Neural cell (in vitro differentiated cells): ENCODE results near the gene DGKZ. TPM values are rescaled to one million over a fixed set of nuclear protein-coding genes. Genes with fewer than 3 reads are reported as not detected.

ENCODE experiments used
- H2AFZ ChIP-seq: fragments of 200-600, 300-800 bp; sonication (generic), shearing (Covaris generic); 2 replicates; pipeline ENCODE4 v1.6.0; 2014; ENCODE audit warnings: low read depth, mild to moderate bottlenecking, antibody characterized with exemption, low read length, moderate library complexity
- H3F3A ChIP-seq: fragments of 200-600 bp; shearing (Covaris generic); 2 replicates; pipeline ENCODE4 v1.6.1; 2016; ENCODE audit warnings: mild to moderate bottlenecking, moderate library complexity, mixed read lengths, antibody characterized with exemption, low read length; ENCODE audit not compliant: insufficient read depth, poor library complexity, severe bottlenecking
- H3K27ac ChIP-seq: fragments of 200-600, 300-800 bp; sonication (generic), shearing (Covaris generic); 2 replicates; pipeline ENCODE4 v1.5.1; 2014; ENCODE audit warnings: mild to moderate bottlenecking, low read length, moderate library complexity
- H3K27me3 ChIP-seq: fragments of 300-800, 200-600 bp; sonication (generic), shearing (Covaris generic); 2 replicates; pipeline ENCODE4 v1.6.0; 2014; ENCODE audit warnings: mild to moderate bottlenecking, low read depth, low read length, moderate library complexity; ENCODE audit not compliant: insufficient read depth
- H3K36me3 ChIP-seq: fragments of 300-800, 200-600 bp; sonication (generic), shearing (Covaris generic); 2 replicates; pipeline ENCODE4 v1.5.1; 2014; ENCODE audit warnings: mild to moderate bottlenecking, antibody characterized with exemption, low read length, moderate library complexity; ENCODE audit not compliant: insufficient read depth
- H3K4me2 ChIP-seq: fragments of 300-800, 200-600 bp; sonication (generic), shearing (Covaris generic); 2 replicates; pipeline ENCODE4 v1.6.0; 2014; ENCODE audit warnings: mild to moderate bottlenecking, low read length
- H3K4me3 ChIP-seq: fragments of 300-800, 200-600 bp; sonication (generic), shearing (Covaris generic); 2 replicates; pipeline ENCODE4 v1.5.1; 2014; ENCODE audit warnings: mild to moderate bottlenecking, low read length, moderate library complexity
- H3K79me2 ChIP-seq: fragments of 200-600 bp; shearing (Covaris generic); replicated peaks from 2 replicates; pipeline ENCODE4 v1.6.0; 2014; ENCODE audit warnings: mild to moderate bottlenecking, low read length, moderate library complexity; ENCODE audit not compliant: insufficient read depth
- H3K9ac ChIP-seq: fragments of 300-800, 200-600 bp; sonication (generic), shearing (Covaris generic); 2 replicates; pipeline ENCODE4 v1.6.1; 2016; ENCODE audit warnings: mild to moderate bottlenecking, low read length, mixed read lengths
- H3K9me2 ChIP-seq: fragments of 200-600 bp; shearing (Covaris generic); 2 replicates; pipeline ENCODE4 v1.6.1; 2016; ENCODE audit warnings: mild to moderate bottlenecking, low read length, mixed read lengths; ENCODE audit not compliant: insufficient read depth
- H3K9me3 ChIP-seq: fragments of 200-600, 300-800 bp; sonication (generic), shearing (Covaris generic); 2 replicates; pipeline ENCODE4 v1.6.1; 2016; ENCODE audit warnings: mild to moderate bottlenecking, mixed run types, low read length, moderate library complexity, mixed read lengths
- H4K20me1 ChIP-seq: fragments of 200-600 bp; shearing (Covaris generic); 2 replicates; pipeline ENCODE4 v1.6.1; 2016; ENCODE audit warnings: mild to moderate bottlenecking, mixed run types; ENCODE audit not compliant: insufficient read depth
- CTCF ChIP-seq: fragments of 450-650 bp; IDR thresholded peaks from 2 replicates; pipeline ENCODE4 v1.5.1; 2014; ENCODE audit warnings: antibody characterized with exemption, mild to moderate bottlenecking, moderate library complexity; ENCODE audit not compliant: poor library complexity, severe bottlenecking
- EP300 ChIP-seq: fragments of 450-650 bp; conservative IDR thresholded peaks from 2 replicates; pipeline ENCODE4 v1.6.1; 2014; ENCODE audit warnings: antibody characterized with exemption, mild to moderate bottlenecking, moderate library complexity; ENCODE audit not compliant: poor library complexity, severe bottlenecking
- EZH2 ChIP-seq: fragments of 200-600, 300-800 bp; shearing (Covaris generic), sonication (generic); IDR thresholded peaks from 2 replicates; pipeline ENCODE4 v1.6.1; 2014; ENCODE audit warnings: antibody characterized with exemption, low read length, borderline replicate concordance, mild to moderate bottlenecking; ENCODE audit not compliant: insufficient read depth, poor library complexity, severe bottlenecking
- MXI1 ChIP-seq: fragments of 450-650 bp; conservative IDR thresholded peaks from 2 replicates; pipeline ENCODE4 v1.6.1; 2014; ENCODE audit warnings: antibody characterized with exemption, mild to moderate bottlenecking; ENCODE audit not compliant: poor library complexity, severe bottlenecking
- POLR2AphosphoS5 ChIP-seq: IDR thresholded peaks from 2 replicates; pipeline ENCODE4 v1.6.1; 2012
- RAD21 ChIP-seq: fragments of 450-650 bp; conservative IDR thresholded peaks from 2 replicates; pipeline ENCODE4 v1.6.1; 2014; ENCODE audit warnings: antibody characterized with exemption, mild to moderate bottlenecking, moderate library complexity
- REST ChIP-seq: IDR thresholded peaks from 2 replicates; pipeline ENCODE4 v1.6.1; 2012; ENCODE audit warnings: borderline replicate concordance
- SMC3 ChIP-seq: fragments of 450-650 bp; conservative IDR thresholded peaks from 2 replicates; pipeline ENCODE4 v1.6.1; 2014; ENCODE audit warnings: antibody characterized with exemption, mild to moderate bottlenecking, moderate library complexity; ENCODE audit not compliant: poor library complexity
- TAF1 ChIP-seq: IDR thresholded peaks from 2 replicates; pipeline ENCODE4 v1.6.1; 2012; ENCODE audit warnings: low read depth
- polyA plus RNA-seq: library from polyadenylated mRNA; depleted of rRNA; stranded (reverse); fragments of >200 nt; gene quantifications from 2 replicates; pipeline ENCODE4 v1.2.3, GENCODE V29; 2014

DGKZ gene
- polyA plus RNA-seq, 1 donor from 2014 or later = 55.7 TPM

GRCh38 chr11:46342239-46342638 is 5.0 kb upstream of the DGKZ start:
- no peak overlapping the region for H3K9ac ChIP-seq
- no peak overlapping the region for H3K4me2 ChIP-seq
- no peaks in the 10 kb centered on the region for H4K20me1 ChIP-seq
- H3K9me3 ChIP-seq = no peaks in the 10 kb centered on the region
- no peak overlapping the region for H3K27ac ChIP-seq
- no peak overlapping the region for H3K4me3 ChIP-seq
- H3K79me2 ChIP-seq = no peaks in the 10 kb centered on the region
- H3K27me3 ChIP-seq = no peaks in the 10 kb centered on the region
- no peaks in the 10 kb centered on the region for H3K36me3 ChIP-seq
- no peaks in the 10 kb centered on the region for H3F3A ChIP-seq
- no peak for TF ChIP-seq EP300
- no peak for TF ChIP-seq TAF1
- TF ChIP-seq RAD21 = no peak
- TF ChIP-seq CTCF = no peak
- no peak for TF ChIP-seq REST
- TF ChIP-seq SMC3 = no peak
- no peak for TF ChIP-seq POLR2AphosphoS5
- TF ChIP-seq EZH2 = no peak
- TF ChIP-seq MXI1 = no peak
- H2AFZ ChIP-seq = no peak overlapping the region
- H3K9me2 ChIP-seq = no peaks in the 10 kb centered on the region

- Histone ChIP-seq H4K20me1 (no peaks in the 10 kb centered on the region), H3K36me3 (no peaks in the 10 kb centered on the region), H3K27me3 (no peaks in the 10 kb centered on the region), H3K9me2 (no peaks in the 10 kb centered on the region), H3K79me2 (peaks cover 6% of the 10 kb centered on the region), H3F3A (no peaks in the 10 kb centered on the region), H3K27ac (no peak overlapping the region), H2AFZ (no peak overlapping the region), H3K9ac (no peak overlapping the region), H3K4me2 (no peak overlapping the region), H3K4me3 (no peak overlapping the region), H3K9me3 (no peaks in the 10 kb centered on the region)
- TF ChIP-seq RAD21 (no peak), TAF1 (no peak)
These were observed 3.7 kb upstream of the DGKZ start for GRCh38 chr11:46343520-46343919.

- Histone ChIP-seq H3K79me2 (peaks cover 19% of the 10 kb centered on the region), H3F3A (no peaks in the 10 kb centered on the region), H3K36me3 (no peaks in the 10 kb centered on the region), H3K9ac (no peak overlapping the region), H3K9me3 (no peaks in the 10 kb centered on the region), H3K27me3 (no peaks in the 10 kb centered on the region), H3K4me2 (no peak overlapping the region), H3K27ac (no peak overlapping the region), H4K20me1 (no peaks in the 10 kb centered on the region), H3K4me3 (no peak overlapping the region), H2AFZ (no peak overlapping the region), H3K9me2 (no peaks in the 10 kb centered on the region)
- TF ChIP-seq EP300 (no peak), REST (no peak), TAF1 (no peak), MXI1 (no peak), EZH2 (no peak), CTCF (no peak), SMC3 (no peak), RAD21 (no peak), POLR2AphosphoS5 (no peak)
These were observed 2.1 kb upstream of the DGKZ start for GRCh38 chr11:46345131-46345597.
